ENCODE measurements around the gene TRAFD1.

TRAFD1 gene

GRCh38 chr12:112117685-112118084, 7.7 kb upstream of the TRAFD1 start:
- no peak overlapping the region for H3K4me3 ChIP-seq (ENCODE audit: low read length)
- DNase-seq (ENCODE audit: low read depth), result no peak
- TF ChIP-seq CTCF (conservative IDR thresholded peaks at IDR 0.05; ENCODE audit: low read length), result no peak

- H3K4me3 ChIP-seq (ENCODE audit: low read length), result peak overlapping the region; percentile 24; the same call in 1 of the 2 replicates
- TF ChIP-seq CTCF (conservative IDR thresholded peaks at IDR 0.05; ENCODE audit: low read length), result no peak
- peak; percentile 89 for DNase-seq (ENCODE audit: low read depth)
Observed at GRCh38 chr12:112121780-112122565, 3.4 kb upstream of the TRAFD1 start.

GRCh38 chr12:112122823-112123690, 2.3 kb upstream of the TRAFD1 start:
- no peak overlapping the region for H3K4me3 ChIP-seq (ENCODE audit: low read length)
- peak; percentile 42 for DNase-seq (ENCODE audit: low read depth)
- no peak for TF ChIP-seq CTCF (conservative IDR thresholded peaks at IDR 0.05; ENCODE audit: low read length)

- no peak overlapping the region; the same call in 1 of the 2 replicates for H3K4me3 ChIP-seq (ENCODE audit: low read length)
- DNase-seq (ENCODE audit: low read depth), result no peak
- TF ChIP-seq CTCF (conservative IDR thresholded peaks at IDR 0.05; ENCODE audit: low read length), result no peak
Observed at GRCh38 chr12:112124918-112125249, 476 bp upstream of the TRAFD1 start.

GRCh38 chr12:112126000-112126438, 659 bp downstream of the TRAFD1 start:
- peak overlapping the region; percentile 96 for H3K4me3 ChIP-seq (ENCODE audit: low read length)
- no peak for DNase-seq (ENCODE audit: low read depth)
- TF ChIP-seq CTCF (conservative IDR thresholded peaks at IDR 0.05; ENCODE audit: low read length), result no peak

- no peak for DNase-seq (ENCODE audit: low read depth)
- TF ChIP-seq CTCF (conservative IDR thresholded peaks at IDR 0.05; ENCODE audit: low read length), result no peak
- peak overlapping the region; percentile 24 for H3K4me3 ChIP-seq (ENCODE audit: low read length)
Observed at GRCh38 chr12:112126911-112127310, 1.6 kb downstream of the TRAFD1 start.

Measured in AG10803 (cell line).